H9 (cell line): ENCODE data around the gene CYP39A1. TPM values are rescaled to one million over a fixed set of nuclear protein-coding genes. Genes with fewer than 3 reads are reported as not detected.

Experiments
- DNase-seq: peaks from one replicate; pipeline ENCODE4 v3.0.0-alpha.2; 2017
- H2AFZ ChIP-seq: one replicate; pipeline ENCODE4 v1.6.1; 2013; ENCODE audit warnings: mild to moderate bottlenecking, low read length, control low read depth, moderate library complexity
- H2AK5ac ChIP-seq: 2 replicates; pipeline ENCODE4 v1.6.1; 2013; ENCODE audit warnings: low read length, control low read depth, mixed read lengths; ENCODE audit not compliant: insufficient read length
- H2BK120ac ChIP-seq: one replicate; pipeline ENCODE4 v1.6.1; 2013; ENCODE audit warnings: low read depth, mild to moderate bottlenecking, low read length, control low read depth, inconsistent platforms; ENCODE audit not compliant: poor library complexity, severe bottlenecking
- H2BK12ac ChIP-seq: 2 replicates; pipeline ENCODE4 v1.6.1; 2013; ENCODE audit warnings: low read length, control low read depth, mixed read lengths, low read depth; ENCODE audit not compliant: insufficient read length
- H2BK15ac ChIP-seq: 2 replicates; pipeline ENCODE4 v1.6.1; 2013; ENCODE audit warnings: low read depth, low read length, control low read depth
- H2BK20ac ChIP-seq: one replicate; pipeline ENCODE4 v1.6.1; 2013; ENCODE audit warnings: low read depth, mild to moderate bottlenecking, low read length, control low read depth, inconsistent platforms; ENCODE audit not compliant: poor library complexity, severe bottlenecking
- H2BK5ac ChIP-seq: 2 replicates; pipeline ENCODE4 v1.6.1; 2013; ENCODE audit warnings: low read length, control low read depth, mixed read lengths; ENCODE audit not compliant: insufficient read length
- H3K14ac ChIP-seq: 2 replicates; pipeline ENCODE4 v1.6.1; 2013; ENCODE audit warnings: low read length, control low read depth; ENCODE audit not compliant: insufficient read depth
- H3K18ac ChIP-seq: 2 replicates; pipeline ENCODE4 v1.6.1; 2013; ENCODE audit warnings: low read depth, mild to moderate bottlenecking, mixed read lengths, low read length, control low read depth; ENCODE audit not compliant: insufficient read length
- H3K23ac ChIP-seq: 2 replicates; pipeline ENCODE4 v1.6.1; 2013; ENCODE audit warnings: low read length, control low read depth, mixed read lengths, low read depth; ENCODE audit not compliant: insufficient read length
- H3K23me2 ChIP-seq: 2 replicates; pipeline ENCODE4 v1.6.1; 2013; ENCODE audit warnings: low read depth, mild to moderate bottlenecking, mixed read lengths, low read length, control low read depth; ENCODE audit not compliant: insufficient read length, poor library complexity, severe bottlenecking
- H3K27ac ChIP-seq: 2 replicates; pipeline ENCODE4 v1.5.1; 2013; ENCODE audit warnings: low read length, control low read depth, mixed read lengths, low read depth; ENCODE audit not compliant: insufficient read length
- H3K27me3 ChIP-seq: 2 replicates; pipeline ENCODE4 v1.6.1; 2013; ENCODE audit warnings: low read length, control low read depth, inconsistent platforms; ENCODE audit not compliant: insufficient read depth
- H3K4ac ChIP-seq: 2 replicates; pipeline ENCODE4 v1.6.1; 2013; ENCODE audit warnings: low read depth, mild to moderate bottlenecking, control low read depth, inconsistent platforms, low read length, moderate library complexity
- H3K4me1 ChIP-seq: 2 replicates; pipeline ENCODE4 v1.6.1; 2013; ENCODE audit warnings: low read length, control low read depth, inconsistent platforms; ENCODE audit not compliant: insufficient read depth
- H3K4me2 ChIP-seq: 2 replicates; pipeline ENCODE4 v1.6.1; 2013; ENCODE audit warnings: low read length, control low read depth, mixed read lengths; ENCODE audit not compliant: insufficient read length, insufficient read depth
- H3K56ac ChIP-seq: 2 replicates; pipeline ENCODE4 v1.6.1; 2013; ENCODE audit warnings: low read depth, mild to moderate bottlenecking, mixed read lengths, low read length, control low read depth; ENCODE audit not compliant: insufficient read length
- H3K79me1 ChIP-seq: 2 replicates; pipeline ENCODE4 v1.6.1; 2013; ENCODE audit warnings: low read depth, mild to moderate bottlenecking, moderate library complexity, low read length, control low read depth, inconsistent platforms; ENCODE audit not compliant: insufficient read depth, poor library complexity, severe bottlenecking
- H3K79me2 ChIP-seq: 2 replicates; pipeline ENCODE4 v1.6.1; 2013; ENCODE audit warnings: low read length, control low read depth, inconsistent platforms; ENCODE audit not compliant: insufficient read depth
- H3K9ac ChIP-seq: 2 replicates; pipeline ENCODE4 v1.6.1; 2013; ENCODE audit warnings: low read length, control low read depth, mixed read lengths; ENCODE audit not compliant: insufficient read length; ENCODE audit errors: extremely low read depth
- H3K9me3 ChIP-seq: one replicate; pipeline ENCODE4 v1.6.1; 2013; ENCODE audit warnings: low read depth, low read length, inconsistent platforms; ENCODE audit not compliant: control insufficient read depth
- H3T11ph ChIP-seq: one replicate; pipeline ENCODE4 v1.6.1; 2013; ENCODE audit warnings: mild to moderate bottlenecking, low read length, control low read depth, inconsistent platforms
- H4K20me1 ChIP-seq: one replicate; pipeline ENCODE4 v1.6.1; 2013; ENCODE audit not compliant: control insufficient read depth, insufficient read length, insufficient read depth
- H4K5ac ChIP-seq: 2 replicates; pipeline ENCODE4 v1.6.1; 2013; ENCODE audit warnings: low read depth, mild to moderate bottlenecking, mixed read lengths, low read length, control low read depth; ENCODE audit not compliant: insufficient read length
- H4K8ac ChIP-seq: replicated peaks from 2 replicates; pipeline ENCODE4 v1.6.1; 2013; ENCODE audit warnings: low read length, control low read depth, mixed read lengths, low read depth; ENCODE audit not compliant: insufficient read length
- H4K91ac ChIP-seq: 2 replicates; pipeline ENCODE4 v1.6.1; 2013; ENCODE audit warnings: low read depth, mild to moderate bottlenecking, moderate library complexity, mixed read lengths, low read length, control low read depth; ENCODE audit not compliant: insufficient read length
- H3K27ac Mint-ChIP-seq, 3 experiments: 2 replicates in 2 of 3; 3 replicates in 1 of 3; pipeline ENCODE4 v1.8.0; 2020 to 2021; ENCODE audit warnings: mixed read lengths in 3 of 3, mild to moderate bottlenecking in 1 of 3, moderate library complexity in 1 of 3
- H3K27me3 Mint-ChIP-seq: 2 replicates; pipeline ENCODE4 v1.8.0; 2021; ENCODE audit warnings: low read depth, mild to moderate bottlenecking, moderate library complexity, mixed read lengths
- H3K36me3 Mint-ChIP-seq, 3 experiments: 2 replicates in 2 of 3; 3 replicates in 1 of 3; pipeline ENCODE4 v1.8.0; 2020 to 2021; ENCODE audit warnings: low read depth in 3 of 3, mixed read lengths in 3 of 3; ENCODE audit not compliant: insufficient read depth in 1 of 3
- H3K4me1 Mint-ChIP-seq, 2 experiments: 2 replicates each; pipeline ENCODE4 v1.8.0; 2020; ENCODE audit warnings: mixed read lengths in 2 of 2
- H3K4me3 Mint-ChIP-seq, 2 experiments: 2 replicates in 1 of 2; 3 replicates in 1 of 2; pipeline ENCODE4 v1.8.0; 2020 to 2021; ENCODE audit warnings: mild to moderate bottlenecking in 2 of 2, mixed read lengths in 2 of 2, moderate library complexity in 1 of 2
- H3K9me3 Mint-ChIP-seq, 2 experiments: 2 replicates in 1 of 2; 3 replicates in 1 of 2; pipeline ENCODE4 v1.8.0; 2020; ENCODE audit warnings: mild to moderate bottlenecking in 2 of 2, mixed read lengths in 2 of 2, moderate library complexity in 1 of 2
- CTCF ChIP-seq: fragments of 200-600 bp; sonication (generic); conservative IDR thresholded peaks from 3 replicates; pipeline ENCODE4 v1.8.0; 2021; ENCODE audit warnings: antibody characterized with exemption, mild to moderate bottlenecking
- WGBS: extraction: QIAGEN DNeasy Blood & Tissue Kit; methylation state at CpG from one replicate; pipeline ENCODE4 v1.1.7; 2013; ENCODE audit warnings: missing lambda C conversion rate, low lambda C conversion rate, mixed read lengths; ENCODE audit not compliant: insufficient read length; ENCODE audit errors: extremely low coverage; 5-methylcytosine and 5-hydroxymethylcytosine counted together
- total RNA-seq: library from RNA; stranded (reverse); gene quantifications from 2 replicates; pipeline ENCODE4 v1.2.1, GENCODE V29; 2021

Gene CYP39A1
- total RNA-seq, 1 experiment from 2014 or later = 0.50 TPM

GRCh38 chr6:46661483-46661882, 8.9 kb upstream of the CYP39A1 start:
- H3K4me3 Mint-ChIP-seq = no peak overlapping the region
- Histone ChIP-seq H3K27ac (no peak overlapping the region), H2BK12ac (no peak overlapping the region), H3K56ac (no peak overlapping the region), H3K79me2 (no peaks in the 10 kb centered on the region), H2BK20ac (no peak overlapping the region), H3K23me2 (no peaks in the 10 kb centered on the region), H3K4me2 (no peak overlapping the region), H3K14ac (no peak overlapping the region), H3K18ac (no peak overlapping the region), H2AK5ac (no peak overlapping the region), H4K91ac (no peak overlapping the region), H3K9ac (no peak overlapping the region), H3K4ac (no peak overlapping the region), H2AFZ (no peak overlapping the region), H3K27me3 (no peaks in the 10 kb centered on the region), H3K23ac (no peak overlapping the region), H4K20me1 (no peaks in the 10 kb centered on the region), H3K79me1 (no peaks in the 10 kb centered on the region), H2BK15ac (no peak overlapping the region), H3K4me1 (no peaks in the 10 kb centered on the region), H2BK120ac (no peak overlapping the region), H2BK5ac (no peak overlapping the region), H3T11ph (no peak overlapping the region), H4K8ac (no peak overlapping the region), H3K9me3 (no peaks in the 10 kb centered on the region), H4K5ac (no peak overlapping the region)
- no peaks in the 10 kb centered on the region for H3K4me1 Mint-ChIP-seq
- H3K9me3 Mint-ChIP-seq = no peaks in the 10 kb centered on the region
- no peak for TF ChIP-seq CTCF
- WGBS = no CpG with 5 or more reads among the region's 2 CpGs
- no peak overlapping the region for H3K27ac Mint-ChIP-seq
- no peaks in the 10 kb centered on the region for H3K27me3 Mint-ChIP-seq
- no peak for DNase-seq
- no peaks in the 10 kb centered on the region for H3K36me3 Mint-ChIP-seq
